ENCODE measurements around the gene ASAP2. TPM values are rescaled to one million over a fixed set of nuclear protein-coding genes. Genes with fewer than 3 reads are reported as not detected.
A peak's percentile ranks its signal among the peaks of the same experiment; 100 is the strongest.

The ASAP2 gene
- total RNA-seq, 2 donors from 2014 or later, result not detected

DNA sequence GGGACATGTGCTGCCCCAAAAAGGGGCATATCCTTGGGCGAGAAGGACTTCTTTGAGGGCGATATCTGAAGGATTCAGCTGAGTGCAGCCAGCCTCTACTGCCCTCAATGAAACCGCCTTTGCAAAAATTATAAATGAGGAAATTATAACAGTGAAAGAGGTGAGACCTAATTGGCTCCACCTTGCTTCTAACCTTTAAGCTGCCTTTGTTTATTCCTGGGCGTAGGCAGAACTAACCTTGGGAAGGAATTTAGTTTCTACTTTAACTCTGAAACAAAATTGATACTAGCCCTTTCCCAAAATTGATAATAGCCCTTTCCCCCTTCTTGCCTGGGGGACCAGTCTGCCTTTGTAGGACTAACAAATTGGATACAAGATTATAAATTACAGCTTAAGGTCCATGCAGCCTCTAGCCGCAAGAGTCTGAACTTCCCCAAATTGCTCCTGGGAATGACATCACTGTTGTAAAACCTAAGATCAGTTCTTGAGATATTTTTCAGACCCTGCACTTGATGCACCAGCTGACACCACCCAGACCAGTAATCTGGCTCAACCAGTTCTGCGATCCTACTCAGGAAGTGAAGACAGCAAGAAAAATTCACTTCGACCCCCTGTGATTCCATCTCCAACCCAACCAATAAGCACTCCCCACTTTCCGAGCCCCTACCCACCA lies 36.0 kb upstream of the ASAP2 start:
- H3K27ac Mint-ChIP-seq, result no peak overlapping the region
- H3K27me3 Mint-ChIP-seq, result peaks cover 7 to 23% of the 10 kb centered on the region in 2 donors
- H3K36me3 Mint-ChIP-seq, result no peaks in the 10 kb centered on the region
- peak; percentile 15 for DNase-seq (ENCODE audit: low spot score)
- no peak for ATAC-seq
- no peak overlapping the region for H3K4me3 Mint-ChIP-seq
- no peaks in the 10 kb centered on the region for H3K9me3 Mint-ChIP-seq
- H3K4me1 Mint-ChIP-seq (ENCODE audit: low read depth in 2 of 2), result peaks cover 0 to 4% of the 10 kb centered on the region in 2 donors

DNA sequence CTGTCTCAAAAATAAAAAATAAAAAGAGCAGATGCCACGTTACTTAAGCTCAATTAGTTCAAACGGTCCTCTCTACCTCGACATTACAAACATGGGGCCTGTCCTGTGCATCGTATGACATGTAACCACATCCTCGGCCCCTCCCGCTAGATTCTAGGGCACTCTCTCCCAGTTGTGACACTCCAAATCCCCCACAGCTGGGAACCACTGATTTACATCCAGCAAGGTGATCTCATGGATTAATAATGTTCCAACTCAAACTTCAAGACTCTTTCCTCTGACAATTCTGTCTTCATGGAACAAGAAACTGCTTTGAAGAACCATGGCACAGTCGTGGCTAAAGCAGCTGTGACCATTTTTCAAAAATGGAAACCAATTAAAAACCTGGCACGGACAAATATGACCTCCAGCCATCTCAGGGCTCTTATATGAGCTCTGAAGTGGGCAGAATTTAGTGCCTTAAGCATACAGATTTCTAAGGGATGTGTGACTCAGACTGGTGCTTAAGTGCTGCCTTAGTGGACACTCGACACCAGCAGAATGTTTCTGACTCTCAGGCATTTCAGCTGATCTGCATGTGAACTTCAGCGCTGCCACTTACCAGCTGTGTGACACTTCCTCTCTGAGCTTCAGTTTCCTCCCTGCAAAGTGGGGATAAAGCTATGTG lies 31.7 kb upstream of the ASAP2 start:
- H3K27me3 Mint-ChIP-seq, result peaks cover 6 to 17% of the 10 kb centered on the region in 2 donors
- H3K4me1 Mint-ChIP-seq (ENCODE audit: low read depth in 2 of 2), result no peaks in the 10 kb centered on the region
- H3K9me3 Mint-ChIP-seq, result no peaks in the 10 kb centered on the region

GRCh38 chr2:9178110-9178903 lies 28.3 kb upstream of the ASAP2 start:
- H3K27ac Mint-ChIP-seq, result no peak overlapping the region
- no peaks in the 10 kb centered on the region for H3K36me3 Mint-ChIP-seq
- H3K4me3 Mint-ChIP-seq, result no peak overlapping the region
- no peaks in the 10 kb centered on the region for H3K4me1 Mint-ChIP-seq (ENCODE audit: low read depth in 2 of 2)
- no peaks in the 10 kb centered on the region for H3K9me3 Mint-ChIP-seq
- ATAC-seq (peak in 1 of 2 donors; percentile 45), DNase-seq (ENCODE audit: low spot score) (no peak)
- peaks cover 4 to 12% of the 10 kb centered on the region in 2 donors for H3K27me3 Mint-ChIP-seq

More for the DNA sequence above, 31.7 kb upstream of the ASAP2 start:
- H3K4me3 Mint-ChIP-seq, result no peak overlapping the region
- ATAC-seq (no peak), DNase-seq (ENCODE audit: low spot score) (peak; percentile 31)
- no peaks in the 10 kb centered on the region for H3K36me3 Mint-ChIP-seq
- H3K27ac Mint-ChIP-seq, result no peak overlapping the region

DNA sequence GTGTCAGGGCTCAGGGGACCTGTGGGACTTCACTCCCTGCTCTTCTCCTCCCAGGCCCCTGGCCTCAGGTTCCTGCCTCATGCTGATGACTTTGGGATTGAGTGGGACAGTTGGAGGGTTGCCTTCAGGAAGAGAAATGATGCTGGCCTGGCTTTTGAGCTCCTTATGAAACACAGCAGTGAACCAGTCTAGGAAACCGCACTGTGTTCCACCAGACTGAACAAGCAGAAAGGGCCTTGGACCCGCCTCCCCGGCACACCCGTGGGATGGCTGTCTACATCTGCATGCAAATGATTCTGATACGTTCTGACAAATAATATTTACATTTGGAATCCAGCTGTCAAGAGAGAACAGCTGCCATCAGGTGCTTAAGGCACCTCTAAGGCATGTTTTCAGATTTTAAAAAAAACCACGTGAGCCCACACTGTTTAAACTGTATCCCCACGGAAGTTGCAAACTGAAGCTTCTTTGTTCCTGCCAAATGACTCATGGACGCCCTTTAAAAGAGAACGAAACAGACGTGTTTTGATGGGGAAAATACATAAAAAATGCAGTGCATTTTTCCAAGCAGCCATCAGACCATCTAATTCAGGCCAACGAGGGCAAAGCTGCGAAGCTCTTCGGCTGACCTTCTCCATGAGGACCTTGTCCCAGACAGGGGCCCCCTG lies 27.6 kb upstream of the ASAP2 start:
- DNase-seq (ENCODE audit: low spot score) (no peak), ATAC-seq (peak in 1 of 2 donors; percentile 24)
- H3K27me3 Mint-ChIP-seq, result peaks cover 8 to 18% of the 10 kb centered on the region in 2 donors
- no peaks in the 10 kb centered on the region for H3K9me3 Mint-ChIP-seq
- no peaks in the 10 kb centered on the region for H3K36me3 Mint-ChIP-seq
- H3K4me3 Mint-ChIP-seq, result no peak overlapping the region
- H3K27ac Mint-ChIP-seq, result no peak overlapping the region
- no peaks in the 10 kb centered on the region for H3K4me1 Mint-ChIP-seq (ENCODE audit: low read depth in 2 of 2)

- no peak for DNase-seq (ENCODE audit: low spot score)
- Mint-ChIP-seq H3K36me3 (no peaks in the 10 kb centered on the region), H3K27ac (no peak overlapping the region), H3K4me3 (no peak overlapping the region), H3K4me1 (ENCODE audit: low read depth in 2 of 2) (no peaks in the 10 kb centered on the region), H3K9me3 (no peaks in the 10 kb centered on the region), H3K27me3 (peaks cover 8 to 18% of the 10 kb centered on the region in 2 donors)
- ATAC-seq, result no peak
Measured at GRCh38 chr2:9179572-9180201, 26.9 kb upstream of the ASAP2 start.

DNA sequence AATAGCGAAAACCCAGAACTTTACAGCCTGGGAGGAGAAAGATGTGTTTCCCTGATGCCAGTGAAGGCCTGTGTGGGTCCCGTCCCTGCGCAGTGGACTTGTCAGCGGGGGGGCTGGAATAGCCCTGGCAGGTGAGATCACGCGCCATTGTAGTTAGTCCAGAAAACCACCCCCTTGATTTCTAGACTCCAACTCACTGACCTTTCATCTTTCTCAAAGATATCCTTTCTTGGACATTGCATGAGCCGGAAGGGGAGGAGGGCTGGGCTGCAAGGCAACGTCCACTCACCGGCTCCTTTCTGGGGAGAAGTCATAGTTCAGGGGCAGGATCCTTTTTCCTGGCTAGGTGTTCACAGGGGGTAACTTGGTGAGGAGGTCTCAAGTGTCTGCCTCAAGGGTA lies 22.3 kb upstream of the ASAP2 start:
- Mint-ChIP-seq H3K36me3 (no peaks in the 10 kb centered on the region), H3K27ac (no peak overlapping the region), H3K4me1 (ENCODE audit: low read depth in 2 of 2) (no peaks in the 10 kb centered on the region), H3K9me3 (no peaks in the 10 kb centered on the region), H3K4me3 (no peak overlapping the region), H3K27me3 (peaks cover 8 to 18% of the 10 kb centered on the region in 2 donors)
- ATAC-seq (no peak), DNase-seq (ENCODE audit: low spot score) (no peak)

GRCh38 chr2:9187620-9188214 lies 18.9 kb upstream of the ASAP2 start:
- DNase-seq (ENCODE audit: low spot score), result no peak
- Mint-ChIP-seq H3K4me3 (no peak overlapping the region), H3K36me3 (no peaks in the 10 kb centered on the region), H3K27ac (no peak overlapping the region), H3K4me1 (ENCODE audit: low read depth in 2 of 2) (no peaks in the 10 kb centered on the region), H3K9me3 (no peaks in the 10 kb centered on the region), H3K27me3 (peaks cover 8 to 17% of the 10 kb centered on the region in 2 donors)
- no peak for ATAC-seq

- H3K4me3 Mint-ChIP-seq, result no peak overlapping the region
- no peaks in the 10 kb centered on the region for H3K4me1 Mint-ChIP-seq (ENCODE audit: low read depth in 2 of 2)
- ATAC-seq (no peak), DNase-seq (ENCODE audit: low spot score) (no peak)
- no peaks in the 10 kb centered on the region for H3K36me3 Mint-ChIP-seq
- H3K9me3 Mint-ChIP-seq, result no peaks in the 10 kb centered on the region
- H3K27ac Mint-ChIP-seq, result no peak overlapping the region
- peaks cover 3 to 8% of the 10 kb centered on the region in 2 donors for H3K27me3 Mint-ChIP-seq
Measured at GRCh38 chr2:9188823-9189222, 17.8 kb upstream of the ASAP2 start.

GRCh38 chr2:9189901-9190300 lies 16.7 kb upstream of the ASAP2 start:
- Mint-ChIP-seq H3K4me1 (ENCODE audit: low read depth in 2 of 2) (no peaks in the 10 kb centered on the region), H3K4me3 (no peak overlapping the region), H3K9me3 (no peaks in the 10 kb centered on the region), H3K36me3 (no peaks in the 10 kb centered on the region), H3K27me3 (peaks cover 4 to 7% of the 10 kb centered on the region in 2 donors), H3K27ac (no peak overlapping the region)
- DNase-seq (ENCODE audit: low spot score) (no peak), ATAC-seq (no peak)

GRCh38 chr2:9191041-9191481 lies 15.6 kb upstream of the ASAP2 start:
- Mint-ChIP-seq H3K27me3 (peaks cover 4 to 7% of the 10 kb centered on the region in 2 donors), H3K4me1 (ENCODE audit: low read depth in 2 of 2) (no peaks in the 10 kb centered on the region), H3K4me3 (no peak overlapping the region), H3K27ac (no peak overlapping the region), H3K9me3 (no peaks in the 10 kb centered on the region), H3K36me3 (no peaks in the 10 kb centered on the region)
- peak; percentile 8 for DNase-seq (ENCODE audit: low spot score)
- no peak for ATAC-seq

- ATAC-seq, result peak; percentile 34 to 52
Measured at GRCh38 chr2:9192712-9193111, 13.9 kb upstream of the ASAP2 start.

DNA sequence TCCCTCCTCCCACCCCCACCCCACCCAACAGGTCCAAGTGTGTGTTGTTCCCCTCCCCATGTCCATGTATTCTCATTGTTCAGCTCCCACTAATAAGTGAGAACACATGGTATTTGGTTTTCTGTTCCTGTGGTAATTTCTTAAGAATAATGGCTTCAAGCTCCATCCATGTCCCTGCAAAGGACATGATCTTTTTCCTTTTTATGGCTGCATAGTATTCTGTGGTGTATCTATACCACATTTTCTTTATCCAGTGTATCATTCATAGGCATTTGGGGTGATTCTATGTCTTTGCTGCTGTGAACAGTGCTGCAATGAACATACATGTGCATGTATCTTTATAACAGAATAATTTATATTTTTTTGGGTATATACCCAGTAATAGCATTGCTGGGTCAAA lies 12.3 kb upstream of the ASAP2 start:
- no peak overlapping the region for H3K27ac Mint-ChIP-seq
- H3K4me1 Mint-ChIP-seq (ENCODE audit: low read depth in 2 of 2), result no peaks in the 10 kb centered on the region
- ATAC-seq (no peak), DNase-seq (ENCODE audit: low spot score) (no peak)
- no peaks in the 10 kb centered on the region for H3K36me3 Mint-ChIP-seq
- peaks cover 16 to 22% of the 10 kb centered on the region in 2 donors for H3K27me3 Mint-ChIP-seq
- H3K9me3 Mint-ChIP-seq, result no peaks in the 10 kb centered on the region
- H3K4me3 Mint-ChIP-seq, result no peak overlapping the region

More at GRCh38 chr2:9192712-9193111, 13.9 kb upstream of the ASAP2 start:
- no peaks in the 10 kb centered on the region for H3K4me1 Mint-ChIP-seq (ENCODE audit: low read depth in 2 of 2)
- H3K36me3 Mint-ChIP-seq, result no peaks in the 10 kb centered on the region
- H3K4me3 Mint-ChIP-seq, result no peak overlapping the region
- peaks cover 9 to 13% of the 10 kb centered on the region in 2 donors for H3K27me3 Mint-ChIP-seq
- H3K27ac Mint-ChIP-seq, result no peak overlapping the region
- DNase-seq (ENCODE audit: low spot score), result no peak
- H3K9me3 Mint-ChIP-seq, result no peaks in the 10 kb centered on the region

GRCh38 chr2:9196637-9197036 lies 10.0 kb upstream of the ASAP2 start:
- Mint-ChIP-seq H3K27ac (no peak overlapping the region), H3K4me3 (no peak overlapping the region), H3K9me3 (no peaks in the 10 kb centered on the region), H3K4me1 (ENCODE audit: low read depth in 2 of 2) (no peaks in the 10 kb centered on the region), H3K36me3 (no peaks in the 10 kb centered on the region), H3K27me3 (peaks cover 26 to 31% of the 10 kb centered on the region in 2 donors)
- DNase-seq (ENCODE audit: low spot score) (no peak), ATAC-seq (no peak)

Data from natural killer cell treated with Interleukin-12 subunit alpha and Interleukin-12 subunit beta and Interleukin-15 and Interleukin-18, amount 100 ng/mL, for 72 hours (primary cell).